ENCODE data around the gene C2orf92.

C2orf92 gene

GRCh38 chr2:97747716-97748115, 78.2 kb downstream of the C2orf92 start:
- H3K4me3 ChIP-seq (ENCODE audit: low read depth, low read length), result no peak overlapping the region
- ChIA-PET CTCF (interaction anchor here (0.6 to 1.5 kb wide), 5 partner anchors 8 to 48 kb away, joined by 3 to 6 read pairs (median 5); no protein-coding TSS in a partner anchor), POLR2A (no interaction called here)
- H3K27ac ChIP-seq (ENCODE audit: extremely low read depth, low read depth, low read length), result no peak overlapping the region
- no peak for TF ChIP-seq ZNF561 (tag by site-specific recombination; IDR thresholded peaks at IDR 0.05; ENCODE audit: borderline replicate concordance)
- TF ChIP-seq PRDM10 (tag by site-specific recombination; IDR thresholded peaks at IDR 0.05), result no peak
- TF ChIP-seq ZNF830 (tag by site-specific recombination; IDR thresholded peaks at IDR 0.05; ENCODE audit: low read depth), result no peak
- TF ChIP-seq GLIS1 (tag by site-specific recombination; IDR thresholded peaks at IDR 0.05), result no peak
- TF ChIP-seq ZNF211 (tag by site-specific recombination; IDR thresholded peaks at IDR 0.05; ENCODE audit: low read depth), result no peak
- TF ChIP-seq ZNF791 (tag by site-specific recombination; IDR thresholded peaks at IDR 0.05), result no peak
- TF ChIP-seq ZNF571 (tag by site-specific recombination; IDR thresholded peaks at IDR 0.05), result no peak
- no peak for TF ChIP-seq ZNF362 (tag by site-specific recombination; IDR thresholded peaks at IDR 0.05)
- no peak for TF ChIP-seq ZNF837 (tag by site-specific recombination; IDR thresholded peaks at IDR 0.05)
- TF ChIP-seq ZNF426 (tag by site-specific recombination; IDR thresholded peaks at IDR 0.05), result no peak
- TF ChIP-seq PRDM4 (tag by site-specific recombination; IDR thresholded peaks at IDR 0.05), result no peak
- TF ChIP-seq ZFP41 (tag by site-specific recombination; IDR thresholded peaks at IDR 0.05; ENCODE audit: borderline replicate concordance), result no peak
- TF ChIP-seq ZNF404 (tag by site-specific recombination; IDR thresholded peaks at IDR 0.05), result no peak
- no peak for TF ChIP-seq ZNF658 (tag by site-specific recombination; IDR thresholded peaks at IDR 0.05)
- no peak for TF ChIP-seq ZNF777 (tag by site-specific recombination; IDR thresholded peaks at IDR 0.05; ENCODE audit: borderline replicate concordance)
- TF ChIP-seq ZBTB7A (tag by site-specific recombination; IDR thresholded peaks at IDR 0.05; ENCODE audit: low read depth), result no peak
- no peak for TF ChIP-seq ZNF621 (tag by site-specific recombination; IDR thresholded peaks at IDR 0.05)
- TF ChIP-seq PRDM6 (tag by site-specific recombination; IDR thresholded peaks at IDR 0.05), result no peak
- no peaks in the 10 kb centered on the region for H3K36me3 ChIP-seq (ENCODE audit: control insufficient read depth in 2 of 2, insufficient read depth in 1 of 2, low read length in 2 of 2)
- H3K4me1 ChIP-seq (ENCODE audit: control insufficient read depth, insufficient read depth, low read length), result 0 out of 2 replicates have a peak, but pooled peaks cover 5% of the 10 kb centered on the region
- no peaks in the 10 kb centered on the region for H3K9me3 ChIP-seq (ENCODE audit: control insufficient read depth, insufficient read depth, low read depth, low read length)
